SK-N-SH treated with all-trans-retinoic acid at 6 μM for 48 hours (cell line): ENCODE data around the gene GFI1.

ENCODE experiments used
- ATAC-seq: fragments of 200-7000 bp; cut with Tn5 transposase; 3 replicates; pipeline ENCODE4 v1.9.1; 2020; ENCODE audit warnings: mild to moderate bottlenecking, moderate library complexity
- ARNTL ChIP-seq: fragments of 450-650 bp; formaldehyde crosslinking; IDR thresholded peaks from 2 replicates; pipeline ENCODE4 v1.5.0; 2020; ENCODE audit warnings: low read depth, mild to moderate bottlenecking, moderate library complexity, borderline replicate concordance
- BACH2 ChIP-seq: fragments of 250-450 bp; sonication (Bioruptor Pico); IDR thresholded peaks from 2 replicates; pipeline ENCODE4 v1.9.0; 2021; ENCODE audit warnings: mild to moderate bottlenecking, borderline replicate concordance
- CSDC2 ChIP-seq: fragments of 250-450 bp; sonication (Bioruptor Pico); IDR thresholded peaks from 2 replicates; pipeline ENCODE4 v1.5.0; 2020; ENCODE audit warnings: mild to moderate bottlenecking, moderate library complexity
- CSRNP3 ChIP-seq: fragments of 250-450 bp; sonication (Bioruptor Pico); IDR thresholded peaks from 2 replicates; pipeline ENCODE4 v1.5.1; 2021; ENCODE audit warnings: mild to moderate bottlenecking, moderate library complexity
- ESRRG ChIP-seq: fragments of 250-450 bp; sonication (Bioruptor Pico); IDR thresholded peaks from 2 replicates; pipeline ENCODE4 v1.6.1; 2021; ENCODE audit warnings: mild to moderate bottlenecking
- GLIS3 ChIP-seq: fragments of 250-450 bp; sonication (Bioruptor Pico); IDR thresholded peaks from 2 replicates; pipeline ENCODE4 v1.5.0; 2020; ENCODE audit warnings: mild to moderate bottlenecking, moderate library complexity
- ISL1 ChIP-seq: fragments of 250-450 bp; sonication (Bioruptor Pico); IDR thresholded peaks from 2 replicates; pipeline ENCODE4 v2.1.2; 2022; ENCODE audit warnings: mild to moderate bottlenecking, moderate library complexity
- RARB ChIP-seq: fragments of 250-450 bp; sonication (Bioruptor Pico); IDR thresholded peaks from 2 replicates; pipeline ENCODE4 v1.8.0; 2021; ENCODE audit warnings: mild to moderate bottlenecking, moderate library complexity
- SNAI2 ChIP-seq: fragments of 250-450 bp; sonication (Bioruptor Pico); IDR thresholded peaks from 2 replicates; pipeline ENCODE4 v1.5.0; 2020; ENCODE audit warnings: mild to moderate bottlenecking, moderate library complexity
- TCF4 ChIP-seq: fragments of 250-450 bp; sonication (Bioruptor Pico); IDR thresholded peaks from 2 replicates; pipeline ENCODE4 v1.8.0; 2021; ENCODE audit warnings: mild to moderate bottlenecking, moderate library complexity, borderline replicate concordance
- TOX ChIP-seq: fragments of 250-450 bp; sonication (Bioruptor Pico); IDR thresholded peaks from 2 replicates; pipeline ENCODE4 v1.8.0; 2021; ENCODE audit warnings: mild to moderate bottlenecking, moderate library complexity, borderline replicate concordance
- TSHZ2 ChIP-seq: fragments of 250-450 bp; sonication (Bioruptor Pico); IDR thresholded peaks from 2 replicates; pipeline ENCODE4 v1.5.0; 2020; ENCODE audit warnings: mild to moderate bottlenecking, moderate library complexity
- ZC3H10 ChIP-seq: fragments of 250-450 bp; sonication (Bioruptor Pico); IDR thresholded peaks from 2 replicates; pipeline ENCODE4 v1.5.1; 2021; ENCODE audit warnings: mild to moderate bottlenecking, moderate library complexity
- ZFP3 ChIP-seq: fragments of 250-450 bp; sonication (Bioruptor Pico); IDR thresholded peaks from 2 replicates; pipeline ENCODE4 v1.5.0; 2020; ENCODE audit warnings: mild to moderate bottlenecking, moderate library complexity
- ZFP30 ChIP-seq: fragments of 450-650 bp; formaldehyde crosslinking; IDR thresholded peaks from 2 replicates; pipeline ENCODE4 v1.5.0; 2022; ENCODE audit warnings: mild to moderate bottlenecking, moderate library complexity
- ZNF565 ChIP-seq: fragments of 450-650 bp; formaldehyde crosslinking; conservative IDR thresholded peaks from 2 replicates; pipeline ENCODE4 v1.5.0; 2020; ENCODE audit warnings: low read depth, mild to moderate bottlenecking, moderate library complexity
- ZNF70 ChIP-seq: fragments of 450-650 bp; formaldehyde crosslinking; IDR thresholded peaks from 2 replicates; pipeline ENCODE4 v1.5.0; 2020; ENCODE audit warnings: mild to moderate bottlenecking, moderate library complexity
- ZNF8 ChIP-seq: fragments of 450-650 bp; formaldehyde crosslinking; IDR thresholded peaks from 2 replicates; pipeline ENCODE4 v1.5.0; 2020; ENCODE audit warnings: mild to moderate bottlenecking, moderate library complexity
- TF ChIP-seq, protein P1 (sequence below): fragments of 250-450 bp; sonication (Bioruptor Pico); IDR thresholded peaks from 2 replicates; pipeline ENCODE4 v1.5.1; 2020; ENCODE audit warnings: low read depth, mild to moderate bottlenecking, moderate library complexity
- TF ChIP-seq, protein P2 (sequence below): fragments of 250-450 bp; sonication (Bioruptor Pico); IDR thresholded peaks from 2 replicates; pipeline ENCODE4 v1.8.0; 2021; ENCODE audit warnings: low read depth, mild to moderate bottlenecking, moderate library complexity, borderline replicate concordance

GFI1 gene

DNA sequence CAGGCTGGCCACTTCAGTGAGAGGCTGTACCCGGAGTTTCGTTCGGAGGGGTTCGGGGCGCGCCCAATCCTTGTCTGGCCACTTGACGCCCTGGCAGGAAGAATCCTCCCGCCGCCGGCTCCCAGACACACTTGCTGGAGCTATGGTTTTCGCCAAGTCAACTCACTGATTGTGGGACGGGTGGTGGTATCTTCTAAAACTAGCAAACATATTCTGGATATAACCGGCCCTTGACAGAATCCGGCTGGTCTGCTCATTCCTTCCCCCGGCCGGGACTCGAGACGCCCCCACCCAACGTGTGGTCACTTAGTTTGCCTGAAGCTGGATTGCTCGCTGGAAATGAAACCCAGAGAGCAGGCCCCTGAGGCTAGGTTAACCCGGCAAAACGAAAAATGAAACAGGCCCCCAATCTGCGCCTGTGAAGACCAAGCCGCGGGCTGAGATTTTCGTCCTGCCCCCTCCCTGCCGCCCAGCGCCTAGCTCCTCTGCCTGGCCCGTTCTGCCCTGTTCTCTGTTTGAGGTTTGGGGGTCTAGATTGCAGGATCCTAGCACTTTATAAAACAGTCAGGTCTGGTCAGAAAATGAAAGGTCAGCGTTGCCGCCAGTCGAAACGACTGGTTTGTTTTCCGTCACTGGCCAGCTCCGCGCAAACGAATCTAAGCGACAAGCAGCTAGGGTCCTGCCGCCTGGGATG, 4.6 kb downstream of the GFI1 start:
- no peak; the same call in 1 of the 3 replicates for ATAC-seq
- TF ChIP-seq ISL1 (CRISPR knock-in tag) (no peak), ZFP30 (CRISPR knock-in tag) (no peak), TOX (CRISPR knock-in tag) (no peak), ZC3H10 (no peak), ARNTL (no peak), GLIS3 (CRISPR knock-in tag) (no peak), SNAI2 (CRISPR knock-in tag) (no peak), CSDC2 (CRISPR knock-in tag) (no peak), ZNF565 (CRISPR knock-in tag) (no peak), ZNF70 (CRISPR knock-in tag) (no peak), ZNF8 (no peak), RARB (no peak), TCF4 (no peak), ESRRG (CRISPR knock-in tag) (no peak)
- TF ChIP-seq, protein P1, sequence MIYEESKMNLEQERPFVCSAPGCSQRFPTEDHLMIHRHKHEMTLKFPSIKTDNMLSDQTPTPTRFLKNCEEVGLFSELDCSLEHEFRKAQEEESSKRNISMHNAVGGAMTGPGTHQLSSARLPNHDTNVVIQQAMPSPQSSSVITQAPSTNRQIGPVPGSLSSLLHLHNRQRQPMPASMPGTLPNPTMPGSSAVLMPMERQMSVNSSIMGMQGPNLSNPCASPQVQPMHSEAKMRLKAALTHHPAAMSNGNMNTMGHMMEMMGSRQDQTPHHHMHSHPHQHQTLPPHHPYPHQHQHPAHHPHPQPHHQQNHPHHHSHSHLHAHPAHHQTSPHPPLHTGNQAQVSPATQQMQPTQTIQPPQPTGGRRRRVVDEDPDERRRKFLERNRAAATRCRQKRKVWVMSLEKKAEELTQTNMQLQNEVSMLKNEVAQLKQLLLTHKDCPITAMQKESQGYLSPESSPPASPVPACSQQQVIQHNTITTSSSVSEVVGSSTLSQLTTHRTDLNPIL (CRISPR knock-in tag), result no peak
- TF ChIP-seq, protein P2, sequence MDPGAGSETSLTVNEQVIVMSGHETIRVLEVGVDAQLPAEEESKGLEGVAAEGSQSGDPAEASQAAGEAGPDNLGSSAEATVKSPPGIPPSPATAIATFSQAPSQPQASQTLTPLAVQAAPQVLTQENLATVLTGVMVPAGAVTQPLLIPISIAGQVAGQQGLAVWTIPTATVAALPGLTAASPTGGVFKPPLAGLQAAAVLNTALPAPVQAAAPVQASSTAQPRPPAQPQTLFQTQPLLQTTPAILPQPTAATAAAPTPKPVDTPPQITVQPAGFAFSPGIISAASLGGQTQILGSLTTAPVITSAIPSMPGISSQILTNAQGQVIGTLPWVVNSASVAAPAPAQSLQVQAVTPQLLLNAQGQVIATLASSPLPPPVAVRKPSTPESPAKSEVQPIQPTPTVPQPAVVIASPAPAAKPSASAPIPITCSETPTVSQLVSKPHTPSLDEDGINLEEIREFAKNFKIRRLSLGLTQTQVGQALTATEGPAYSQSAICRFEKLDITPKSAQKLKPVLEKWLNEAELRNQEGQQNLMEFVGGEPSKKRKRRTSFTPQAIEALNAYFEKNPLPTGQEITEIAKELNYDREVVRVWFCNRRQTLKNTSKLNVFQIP, result no peak

GRCh38 chr1:92481599-92481925, 5.2 kb downstream of the GFI1 start:
- TF ChIP-seq CSRNP3 (CRISPR knock-in tag), result no peak
- TF ChIP-seq ZNF565 (CRISPR knock-in tag), result no peak
- TF ChIP-seq ZFP3 (CRISPR knock-in tag), result no peak
- TF ChIP-seq ZFP30 (CRISPR knock-in tag), result no peak
- no peak for ATAC-seq

- ATAC-seq, result no peak
- TF ChIP-seq ESRRG (CRISPR knock-in tag), result no peak
- no peak for TF ChIP-seq ISL1 (CRISPR knock-in tag)
- TF ChIP-seq RARB, result no peak
- no peak for TF ChIP-seq BACH2 (CRISPR knock-in tag)
- TF ChIP-seq, protein P2, result no peak
- no peak for TF ChIP-seq TSHZ2 (CRISPR knock-in tag)
- TF ChIP-seq, all 23 proteins: peak for 0
These were observed 5.7 kb downstream of the GFI1 start for GRCh38 chr1:92480813-92481598.
